GM18867 (cell line): Measurements from ENCODE around the gene MMD.

ENCODE experiments used
- ATAC-seq: cut with Tn5 transposase; IDR thresholded peaks from one replicate; pipeline ENCODE4 v1.9.1; 2021; ENCODE audit warnings: mild to moderate bottlenecking, moderate library complexity; ENCODE audit not compliant: unreplicated experiment

MMD gene

DNA sequence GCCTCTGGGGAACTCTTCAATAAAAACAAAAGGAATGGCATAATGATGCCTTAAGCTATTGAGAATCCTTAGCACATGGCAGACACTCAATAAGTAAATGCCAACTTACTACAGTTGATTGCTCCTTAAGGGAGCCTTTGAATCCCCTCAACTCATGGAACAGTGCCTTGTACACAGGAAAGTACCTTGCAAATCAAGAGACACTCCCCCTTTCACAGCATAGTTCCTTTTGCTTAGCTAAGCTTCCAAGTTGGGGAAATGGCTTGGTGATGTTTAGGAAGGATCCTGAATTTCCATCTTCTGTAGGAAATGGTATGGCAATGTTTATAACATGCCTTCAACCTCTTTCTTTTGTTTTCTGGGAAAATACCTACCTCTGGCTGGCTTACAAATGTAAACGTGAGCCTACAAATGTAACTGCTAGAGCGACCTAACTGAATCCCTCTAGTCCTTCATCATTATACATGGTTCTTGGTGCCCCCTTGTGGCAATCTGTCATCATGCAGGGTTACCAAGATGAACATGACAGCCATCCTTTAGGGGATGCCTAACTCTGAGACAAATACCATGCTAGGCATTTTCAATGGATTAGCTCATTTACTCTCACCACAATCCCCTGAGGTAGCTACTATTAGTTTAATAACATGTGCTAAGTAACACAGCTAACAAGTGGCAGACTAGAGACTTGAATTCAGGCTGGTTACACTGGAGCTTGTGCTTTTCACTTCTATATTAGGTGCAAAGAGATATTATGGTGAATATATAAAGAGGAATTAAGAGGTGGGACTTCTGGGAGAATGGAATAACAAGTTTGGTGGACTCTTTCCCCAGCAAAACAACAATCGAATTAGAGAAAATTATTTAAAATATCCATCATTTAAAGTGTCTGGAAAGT is 65.0 kb downstream of the MMD start:
- peak; percentile 97 for ATAC-seq

DNA sequence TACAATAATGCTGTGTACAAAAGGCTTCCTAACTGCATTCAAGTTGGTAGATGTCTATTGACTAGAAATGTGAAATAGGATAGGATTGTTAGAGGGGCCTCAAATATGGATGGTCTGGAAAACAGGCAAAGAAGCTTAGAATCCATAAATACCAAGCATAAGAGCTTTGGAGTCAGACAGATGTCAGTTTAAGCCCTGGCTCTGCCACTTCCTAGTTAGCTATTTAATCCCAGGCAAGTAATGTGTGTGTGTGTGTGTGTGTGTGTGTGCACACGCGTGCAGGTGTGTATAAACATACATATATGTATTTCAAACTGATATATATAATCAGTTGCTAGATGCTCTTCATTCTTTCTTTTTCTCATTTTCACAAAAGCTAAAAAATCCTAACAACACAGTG is 66.7 kb downstream of the MMD start:
- no peak for ATAC-seq

DNA sequence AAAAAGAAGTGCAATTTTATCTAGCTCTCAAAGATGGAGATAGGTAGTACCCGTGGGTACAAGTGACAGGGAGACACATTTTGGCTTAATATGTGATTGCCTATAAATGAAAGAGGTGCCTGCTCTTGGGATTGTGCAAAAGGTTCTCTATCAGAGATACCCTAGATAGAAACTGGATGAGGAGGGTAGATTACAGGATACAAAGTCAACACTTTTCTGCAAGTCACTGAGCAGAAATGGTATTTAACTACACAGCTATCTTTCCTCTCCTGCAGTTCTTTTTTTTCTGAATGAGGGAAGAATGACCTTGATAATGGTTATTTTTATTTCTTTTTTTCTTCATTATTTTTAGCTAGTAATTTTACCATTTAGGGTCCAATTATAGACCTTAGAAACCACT is 67.6 kb downstream of the MMD start:
- ATAC-seq = no peak

DNA sequence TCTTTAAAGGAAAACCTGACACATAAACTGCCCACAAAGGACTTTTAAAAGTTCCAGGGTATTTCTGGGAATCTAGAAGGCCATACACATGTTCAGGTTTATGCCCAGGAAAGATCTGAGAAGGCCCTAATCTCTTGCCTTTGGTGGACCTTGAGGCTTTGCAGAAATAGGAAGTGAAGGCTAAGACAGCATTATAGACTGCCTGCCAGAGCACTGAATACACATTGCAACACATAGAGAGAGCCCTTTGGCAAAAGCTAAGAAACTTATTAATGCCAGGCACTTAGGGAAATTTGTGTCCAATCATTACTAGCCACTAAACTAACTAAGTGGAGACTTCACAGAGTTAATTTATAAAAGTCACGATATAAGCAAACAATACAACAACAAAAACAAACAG is 70.4 kb downstream of the MMD start:
- no peak for ATAC-seq

DNA sequence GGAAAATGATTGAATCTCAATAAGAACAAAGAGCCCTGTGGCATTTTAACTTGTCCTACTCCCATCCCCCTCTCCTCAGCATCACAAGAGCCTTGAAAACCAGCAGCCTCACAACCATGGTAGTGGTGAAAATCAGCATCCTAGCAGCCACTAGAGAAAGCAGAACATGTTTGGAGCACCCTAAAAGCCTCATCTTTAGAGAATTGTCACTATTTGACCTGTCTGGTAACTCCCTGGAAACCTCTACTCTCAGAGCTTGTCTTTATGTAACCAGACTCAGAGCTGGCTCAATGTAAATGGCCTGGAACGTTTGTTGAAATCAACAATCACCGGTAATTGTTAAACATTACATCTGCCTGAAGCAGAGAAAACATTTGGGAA is 70.8 kb downstream of the MMD start:
- no peak for ATAC-seq

DNA sequence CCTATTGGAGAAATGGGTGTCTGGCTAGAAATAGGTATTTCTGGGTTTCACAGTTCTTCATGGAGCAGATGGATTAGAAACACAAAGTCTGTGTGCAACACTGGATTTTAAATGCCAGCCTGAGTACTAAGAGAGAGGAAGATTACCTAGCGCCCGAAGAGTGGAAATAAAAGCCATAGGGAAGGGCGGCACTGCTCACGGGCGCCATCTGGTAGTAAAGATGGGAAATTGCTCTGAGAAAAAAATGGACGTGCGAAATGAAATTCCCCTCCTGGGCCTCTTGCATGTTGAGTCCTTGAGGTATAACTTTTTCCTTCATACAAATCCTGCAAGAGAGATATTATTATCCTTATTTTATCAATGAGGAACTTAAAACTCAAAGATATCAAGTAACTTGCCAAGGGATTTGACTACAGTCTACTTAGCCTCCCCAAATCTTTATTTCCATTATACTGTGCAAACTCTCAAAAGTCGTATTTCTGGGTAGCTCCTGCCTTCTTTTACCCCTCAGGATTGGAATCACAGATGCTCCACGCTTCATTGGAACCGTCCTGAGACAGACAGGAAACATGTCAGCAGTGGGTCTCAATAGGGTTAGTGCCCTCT is 72.8 kb downstream of the MMD start:
- ATAC-seq = no peak

DNA sequence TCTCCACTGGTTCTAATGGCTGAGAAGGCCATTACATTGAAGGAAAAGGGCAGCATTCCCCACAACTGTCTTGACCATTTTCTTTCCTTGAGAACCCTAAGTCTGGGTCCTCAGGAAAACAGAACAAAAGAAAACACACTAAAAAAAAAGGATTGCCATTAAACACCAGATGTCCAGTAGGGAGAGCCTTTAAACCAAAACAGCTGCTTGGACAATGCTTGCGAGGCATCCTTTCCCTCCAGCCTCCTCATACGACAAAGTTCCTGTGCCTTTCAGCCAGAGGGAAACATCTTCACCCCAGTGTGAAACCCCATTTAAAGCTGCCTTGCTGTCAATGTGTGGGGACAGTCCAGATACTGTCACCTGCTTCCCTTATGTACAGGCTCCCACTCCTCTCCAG is 74.3 kb downstream of the MMD start:
- ATAC-seq = no peak

DNA sequence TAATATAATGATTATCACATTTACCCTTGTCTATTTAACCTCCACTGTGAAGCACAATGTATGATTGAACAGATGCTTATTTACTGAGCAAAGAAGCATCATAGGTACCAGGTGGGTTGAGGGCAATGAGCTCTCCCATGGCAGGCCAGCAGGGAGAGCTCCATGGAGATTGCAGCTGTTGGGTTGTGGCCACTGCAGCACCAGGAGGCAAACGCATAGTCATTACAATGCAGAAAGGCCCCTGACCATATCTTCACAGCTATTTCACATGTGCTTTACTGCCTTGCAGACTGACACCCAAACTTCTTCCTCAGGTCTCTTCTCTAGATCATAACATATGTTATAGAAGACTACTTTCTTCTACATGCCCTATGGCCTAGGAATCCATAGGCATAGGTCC is 75.0 kb downstream of the MMD start:
- ATAC-seq = no peak

DNA sequence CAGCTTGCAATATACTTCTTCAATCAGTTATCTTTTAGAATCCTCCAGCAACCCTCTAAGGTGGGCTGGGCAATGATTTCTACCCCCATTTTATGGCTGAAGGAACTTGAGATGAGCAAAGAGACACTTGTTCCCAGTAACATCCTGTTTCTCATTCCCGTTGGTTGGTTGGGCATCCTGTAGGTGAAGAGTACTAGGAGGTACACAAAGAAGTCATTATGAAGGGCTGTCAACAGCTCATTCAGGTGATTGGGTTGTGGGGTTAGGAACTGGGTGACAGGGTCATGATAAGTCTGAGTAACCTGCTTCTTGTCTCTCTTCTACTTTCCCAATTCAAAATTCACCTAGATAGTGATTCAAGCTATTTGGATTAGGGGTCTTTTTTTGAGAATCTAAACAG is 76.5 kb downstream of the MMD start:
- no peak for ATAC-seq

DNA sequence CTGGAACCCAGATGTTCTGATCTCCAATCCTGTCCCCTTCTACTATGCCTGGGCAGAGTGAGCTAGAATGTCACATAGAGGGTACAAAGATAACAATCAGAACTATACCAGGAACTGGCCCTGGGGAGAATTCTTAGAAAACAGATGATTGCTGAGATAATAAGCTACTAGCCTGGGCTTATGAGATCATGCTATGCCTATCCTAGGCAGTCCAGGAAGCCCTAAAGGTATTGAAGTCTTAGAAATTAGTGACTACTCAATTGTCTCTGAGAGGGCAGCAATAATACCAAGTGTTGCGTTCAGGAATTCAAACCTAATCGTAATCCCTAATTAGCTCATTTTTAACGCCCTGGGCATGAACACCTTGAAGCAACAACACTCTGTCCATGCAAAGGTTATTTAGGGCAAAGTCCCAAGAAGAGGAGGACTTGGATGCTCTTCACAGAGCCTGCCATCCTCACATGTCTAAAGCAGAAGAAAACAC is 77.1 kb downstream of the MMD start:
- no peak for ATAC-seq

DNA sequence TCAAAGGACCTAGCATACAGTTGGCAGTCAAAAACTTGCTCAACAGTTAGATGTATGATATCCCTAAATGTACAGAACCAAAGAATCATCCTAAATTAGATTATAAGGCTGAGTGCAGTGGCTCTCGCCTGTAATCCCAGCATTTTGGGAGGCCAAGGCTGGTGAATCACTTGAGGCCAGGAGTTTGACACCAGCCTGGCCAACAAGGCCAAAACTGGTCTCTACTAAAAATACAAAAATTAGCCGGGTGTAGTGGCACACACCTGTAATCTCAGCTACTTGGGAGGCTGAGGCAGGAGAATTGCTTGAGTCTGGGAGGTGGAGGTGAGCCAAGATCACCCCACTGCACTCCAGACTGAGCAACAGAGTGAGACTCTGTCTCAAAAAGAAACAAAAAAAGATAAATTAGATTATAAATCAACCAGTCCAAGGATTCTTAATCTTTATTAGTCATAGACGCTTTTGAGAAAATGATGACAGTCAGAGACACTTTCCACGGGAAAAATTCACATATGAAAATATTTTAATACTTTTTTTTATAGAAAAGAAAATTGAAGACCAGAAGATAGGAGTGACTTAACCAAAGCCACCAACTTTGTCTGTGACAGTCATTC is 77.6 kb downstream of the MMD start:
- no peak for ATAC-seq

DNA sequence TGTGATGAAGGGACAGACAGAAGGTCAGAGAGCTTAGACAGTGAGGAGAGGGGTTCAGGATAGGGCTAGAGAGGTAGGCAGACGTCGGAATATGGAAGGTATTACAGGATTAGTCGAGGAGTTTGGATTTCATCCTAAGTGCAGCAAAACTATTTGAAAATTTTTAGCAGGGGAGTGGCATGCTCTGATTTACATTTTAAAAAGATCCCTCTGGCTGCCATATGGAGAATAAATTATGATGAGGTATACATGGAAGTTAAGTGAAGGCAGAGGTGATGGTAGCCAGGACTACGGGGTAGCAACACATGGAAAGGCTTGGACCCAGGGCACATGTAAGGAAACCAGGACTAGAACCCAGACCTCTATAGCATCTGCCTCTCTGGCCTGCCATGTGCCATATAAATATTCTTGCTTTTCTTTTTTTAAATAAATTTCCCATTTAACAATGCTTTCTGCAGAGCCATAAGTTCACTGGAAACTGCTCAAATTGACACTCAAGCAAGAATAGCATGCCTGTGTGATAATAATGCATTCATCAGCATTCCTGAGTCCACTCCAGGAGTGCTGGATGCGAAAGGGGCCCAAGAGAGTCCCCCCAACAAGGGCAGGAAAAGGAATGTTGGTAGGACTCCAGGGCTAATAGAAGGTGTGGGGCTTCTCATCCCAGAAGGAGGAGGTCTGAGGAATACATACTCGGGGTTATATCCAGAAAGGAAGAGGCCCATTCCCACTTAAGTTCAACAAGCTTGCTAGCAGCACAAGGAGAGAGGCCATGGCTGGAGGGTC is 78.6 kb downstream of the MMD start:
- no peak for ATAC-seq
